Measurements from ENCODE around the gene COQ5. TPM values are rescaled to one million over a fixed set of nuclear protein-coding genes. Genes with fewer than 3 reads are reported as not detected.
A peak's percentile ranks its signal among the peaks of the same experiment; 100 is the strongest.

The COQ5 gene
- total RNA-seq, 1 donor from 2014 or later: 32.0 TPM

- peak; percentile 25 for TF ChIP-seq CTCF (IDR thresholded peaks at IDR 0.05; ENCODE audit: partially characterized antibody, unreplicated experiment)
- H3K4me3 Mint-ChIP-seq (ENCODE audit: unreplicated experiment): no peak overlapping the region
- no peaks in the 10 kb centered on the region for H3K36me3 Mint-ChIP-seq (ENCODE audit: unreplicated experiment)
- H3K9me3 Mint-ChIP-seq (ENCODE audit: unreplicated experiment): peaks cover 4% of the 10 kb centered on the region
- DNase-seq: no peak
- H3K4me1 Mint-ChIP-seq (ENCODE audit: low read depth, unreplicated experiment): no peaks in the 10 kb centered on the region
- no peak overlapping the region for H3K27ac Mint-ChIP-seq (ENCODE audit: unreplicated experiment)
- no peaks in the 10 kb centered on the region for H3K27me3 Mint-ChIP-seq (ENCODE audit: unreplicated experiment)
These were observed 71.8 kb downstream of the COQ5 start for GRCh38 chr12:120457133-120457532.

GRCh38 chr12:120455302-120455701 is 73.7 kb downstream of the COQ5 start:
- Mint-ChIP-seq H3K4me1 (ENCODE audit: low read depth, unreplicated experiment) (no peaks in the 10 kb centered on the region), H3K9me3 (ENCODE audit: unreplicated experiment) (peaks cover 4% of the 10 kb centered on the region), H3K27ac (ENCODE audit: unreplicated experiment) (no peak overlapping the region), H3K36me3 (ENCODE audit: unreplicated experiment) (no peaks in the 10 kb centered on the region), H3K27me3 (ENCODE audit: unreplicated experiment) (no peaks in the 10 kb centered on the region), H3K4me3 (ENCODE audit: unreplicated experiment) (no peak overlapping the region)
- TF ChIP-seq CTCF (IDR thresholded peaks at IDR 0.05; ENCODE audit: partially characterized antibody, unreplicated experiment): no peak
- DNase-seq: no peak

- Mint-ChIP-seq H3K36me3 (ENCODE audit: unreplicated experiment) (no peaks in the 10 kb centered on the region), H3K27ac (ENCODE audit: unreplicated experiment) (no peak overlapping the region), H3K4me3 (ENCODE audit: unreplicated experiment) (no peak overlapping the region), H3K9me3 (ENCODE audit: unreplicated experiment) (peaks cover 4% of the 10 kb centered on the region), H3K4me1 (ENCODE audit: low read depth, unreplicated experiment) (no peaks in the 10 kb centered on the region), H3K27me3 (ENCODE audit: unreplicated experiment) (peaks cover 4% of the 10 kb centered on the region)
- peak; percentile 50 for TF ChIP-seq CTCF (IDR thresholded peaks at IDR 0.05; ENCODE audit: partially characterized antibody, unreplicated experiment)
- no peak for DNase-seq
These were observed 75.0 kb downstream of the COQ5 start for GRCh38 chr12:120453977-120454376.

Other genes starting within 250 kb of the COQ5 start
- gene RNU4-2, start 237.3 kb downstream of the COQ5 start, total RNA-seq (ENCODE audit: unreplicated experiment): 8,083 TPM
- 5,722 TPM for gene RNU4-1, start 235.9 kb downstream of the COQ5 start, total RNA-seq (ENCODE audit: unreplicated experiment)
- gene SIRT4, start 226.8 kb downstream of the COQ5 start, total RNA-seq (ENCODE audit: unreplicated experiment): 3.8 TPM
- gene PLA2G1B, start 201.4 kb downstream of the COQ5 start, total RNA-seq (ENCODE audit: unreplicated experiment): not detected
- 229 TPM for gene MSI1, start 160.0 kb downstream of the COQ5 start, total RNA-seq (ENCODE audit: unreplicated experiment)
- gene COX6A1, start 91.0 kb downstream of the COQ5 start, total RNA-seq (ENCODE audit: unreplicated experiment): 405 TPM
- 25.2 TPM for gene TRIAP1, start 82.8 kb downstream of the COQ5 start, total RNA-seq (ENCODE audit: unreplicated experiment)
- gene GATC, start 82.7 kb downstream of the COQ5 start, total RNA-seq (ENCODE audit: unreplicated experiment): 16.8 TPM
- gene SRSF9, start 59.4 kb downstream of the COQ5 start, total RNA-seq (ENCODE audit: unreplicated experiment): 210 TPM
- gene DYNLL1, start 33.0 kb downstream of the COQ5 start, total RNA-seq (ENCODE audit: unreplicated experiment): 403 TPM
- 188 TPM for gene RNF10, start 5.2 kb upstream of the COQ5 start, total RNA-seq (ENCODE audit: unreplicated experiment)
- gene POP5, start 52.2 kb upstream of the COQ5 start, total RNA-seq (ENCODE audit: unreplicated experiment): 29.2 TPM
- 0.83 TPM for gene CABP1, start 111.5 kb upstream of the COQ5 start, total RNA-seq (ENCODE audit: unreplicated experiment)
- gene MLEC, start 158.0 kb upstream of the COQ5 start, total RNA-seq (ENCODE audit: unreplicated experiment): 50.8 TPM
- gene UNC119B, start 181.3 kb upstream of the COQ5 start, total RNA-seq (ENCODE audit: unreplicated experiment): 16.2 TPM
- gene ACADS, start 196.7 kb upstream of the COQ5 start, total RNA-seq (ENCODE audit: unreplicated experiment): 8.1 TPM

All from glutamatergic neuron (in vitro differentiated cells).